Bronchial epithelial cell (primary cell): ENCODE measurements around the gene REEP6. TPM values are rescaled to one million over a fixed set of nuclear protein-coding genes. Genes with fewer than 3 reads are reported as not detected.

ENCODE experiments used
- DNase-seq: peaks from one replicate; pipeline ENCODE4 v3.0.0-alpha.2; 2010; ENCODE audit warnings: low read depth
- FAIRE-seq: peaks from 2 replicates; lab custom pipeline; 2011; peaks lifted over from hg19 to GRCh38; lab: Jason Lieb, UNC
- H3K27me3 ChIP-seq: 2 replicates; pipeline ENCODE4 v1.5.1; 2011; ENCODE audit warnings: low read length; ENCODE audit not compliant: control insufficient read depth, insufficient read depth
- H3K36me3 ChIP-seq: 2 replicates; pipeline ENCODE4 v1.5.1; 2011; ENCODE audit warnings: low read length; ENCODE audit not compliant: control insufficient read depth, insufficient read depth
- H3K4me3 ChIP-seq: 2 replicates; pipeline ENCODE4 v1.5.1; 2011; ENCODE audit warnings: mild to moderate bottlenecking, low read depth, low read length, control low read depth
- CTCF ChIP-seq: IDR thresholded peaks from 2 replicates; pipeline ENCODE4 v1.5.1; 2011; ENCODE audit warnings: mild to moderate bottlenecking, moderate library complexity, low read length, control low read depth, inconsistent platforms; ENCODE audit not compliant: insufficient read depth, severe bottlenecking
- total RNA-seq: library from RNA; depleted of rRNA; stranded (reverse); fragments of >200 nt; gene quantifications from 2 replicates; pipeline ENCODE4 v1.2.1, GENCODE V29; 2014

The REEP6 gene
- total RNA-seq, 1 donor from 2014 or later, result 2.1 TPM

- peak overlapping the region; percentile 1 for H3K4me3 ChIP-seq
- no peaks in the 10 kb centered on the region for H3K27me3 ChIP-seq
- H3K36me3 ChIP-seq, result peaks cover 1% of the 10 kb centered on the region
- TF ChIP-seq CTCF, result peak; percentile 95
- FAIRE-seq, result no peak
- DNase-seq, result no peak
Measured at GRCh38 chr19:1503089-1503924, 12.3 kb downstream of the REEP6 start.

DNA sequence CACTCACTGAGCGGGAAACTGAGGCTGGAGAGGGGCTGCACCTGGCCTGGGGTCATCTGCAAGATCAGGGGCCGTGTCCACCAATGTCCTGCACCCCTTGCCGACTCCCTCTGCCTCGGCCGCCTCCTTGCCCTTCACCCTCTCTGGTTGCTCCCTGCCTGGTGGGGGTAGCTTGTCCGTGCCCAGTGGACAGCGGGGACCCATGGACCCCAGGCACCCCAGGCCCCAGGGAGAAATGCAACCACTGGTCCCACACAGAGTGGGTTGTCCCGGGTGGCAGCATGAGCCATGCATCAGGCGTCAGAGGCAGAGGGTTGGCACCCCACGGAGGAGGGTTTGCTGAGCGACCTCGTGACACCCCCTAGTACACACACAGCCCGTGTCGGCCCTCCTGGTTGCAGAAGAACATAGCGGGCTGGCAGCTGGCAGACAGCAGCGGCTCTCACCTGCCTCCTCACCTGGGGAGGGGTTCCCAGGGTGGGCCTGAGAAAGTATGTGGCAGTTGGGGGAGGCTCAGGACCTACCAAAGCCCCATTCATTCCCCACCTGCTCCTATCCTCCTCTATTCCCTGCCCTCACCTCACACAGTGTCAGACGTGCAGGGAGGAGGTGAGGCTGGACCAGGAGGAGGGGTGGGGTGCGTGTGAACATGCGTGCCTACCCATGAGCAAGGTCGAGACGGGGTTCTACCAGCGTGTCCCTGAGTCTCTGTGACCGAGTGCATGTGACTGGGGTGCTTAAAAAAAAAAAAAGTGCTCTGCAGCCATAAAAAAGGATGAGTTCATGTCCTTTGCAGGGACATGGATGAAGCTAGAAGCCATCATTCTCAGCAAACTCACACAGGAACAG, 13.2 kb downstream of the REEP6 start:
- no peak for DNase-seq
- Histone ChIP-seq H3K4me3 (no peak overlapping the region), H3K36me3 (peaks cover 1% of the 10 kb centered on the region), H3K27me3 (no peaks in the 10 kb centered on the region)
- no peak for TF ChIP-seq CTCF
- FAIRE-seq, result no peak

GRCh38 chr19:1505012-1505411, 14.0 kb downstream of the REEP6 start:
- TF ChIP-seq CTCF, result no peak
- FAIRE-seq, result no peak

DNA sequence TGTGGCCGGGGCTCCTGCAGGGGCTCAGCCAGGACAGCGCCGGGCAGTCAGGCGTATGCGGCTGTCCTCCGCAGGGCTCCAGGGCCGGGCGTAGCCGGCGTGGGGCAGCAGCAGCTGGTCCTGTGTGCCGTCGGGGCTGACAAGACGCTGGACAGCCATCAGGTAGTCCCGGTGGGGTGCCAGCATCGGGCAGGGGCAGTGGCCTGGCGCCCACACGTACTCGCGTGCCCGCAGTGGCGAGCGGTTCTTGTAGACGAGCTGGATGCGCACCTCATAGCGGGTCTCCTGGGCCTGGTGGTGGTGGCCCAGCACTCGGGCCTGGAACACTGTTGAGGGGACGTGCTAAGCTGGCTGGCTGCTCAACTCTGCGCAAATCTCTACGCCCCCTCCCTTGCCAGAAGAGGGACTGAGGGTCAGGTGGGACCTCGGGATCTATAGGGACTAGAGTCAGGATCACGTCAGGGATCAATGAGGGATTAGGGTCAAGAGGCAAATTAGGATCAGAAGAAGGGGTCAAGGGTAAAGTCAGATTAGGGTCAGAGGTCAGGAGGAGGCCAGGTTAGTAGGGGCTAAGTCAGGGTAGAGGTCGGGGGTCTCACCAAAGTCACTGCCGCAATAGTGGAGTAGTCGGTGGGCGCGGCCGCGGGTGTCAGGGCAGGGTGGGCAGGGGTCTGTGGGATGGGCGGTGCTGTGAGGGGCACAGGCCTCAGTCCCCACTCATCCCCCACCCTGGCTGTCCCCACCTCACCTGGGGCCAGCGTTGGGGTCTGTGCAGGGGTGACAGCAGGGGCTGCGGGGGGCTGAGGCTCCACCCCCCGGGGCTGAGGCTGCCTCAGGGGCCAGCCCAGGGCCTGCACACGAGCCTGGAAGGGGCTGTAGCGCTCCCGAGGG, 15.3 kb downstream of the REEP6 start:
- Histone ChIP-seq H3K4me3 (no peak overlapping the region), H3K36me3 (peaks cover 1% of the 10 kb centered on the region), H3K27me3 (no peaks in the 10 kb centered on the region)
- FAIRE-seq, result no peak
- TF ChIP-seq CTCF, result no peak
- DNase-seq, result no peak

More at GRCh38 chr19:1505012-1505411, 14.0 kb downstream of the REEP6 start:
- Histone ChIP-seq H3K27me3 (no peaks in the 10 kb centered on the region), H3K4me3 (no peak overlapping the region), H3K36me3 (peaks cover 1% of the 10 kb centered on the region)
- DNase-seq, result no peak

GRCh38 chr19:1507192-1507660, 16.2 kb downstream of the REEP6 start:
- H3K4me3 ChIP-seq, result no peak overlapping the region
- DNase-seq (no peak), FAIRE-seq (no peak)
- H3K27me3 ChIP-seq, result no peaks in the 10 kb centered on the region
- peaks cover 1% of the 10 kb centered on the region for H3K36me3 ChIP-seq
- TF ChIP-seq CTCF, result no peak
